GM19463 (cell line): Measurements from ENCODE around the gene KCNJ4.

Experiments
- ATAC-seq: cut with Tn5 transposase; IDR thresholded peaks from one replicate; pipeline ENCODE4 v1.9.1; 2021; ENCODE audit warnings: mild to moderate bottlenecking, moderate library complexity; ENCODE audit not compliant: unreplicated experiment

Gene KCNJ4

DNA sequence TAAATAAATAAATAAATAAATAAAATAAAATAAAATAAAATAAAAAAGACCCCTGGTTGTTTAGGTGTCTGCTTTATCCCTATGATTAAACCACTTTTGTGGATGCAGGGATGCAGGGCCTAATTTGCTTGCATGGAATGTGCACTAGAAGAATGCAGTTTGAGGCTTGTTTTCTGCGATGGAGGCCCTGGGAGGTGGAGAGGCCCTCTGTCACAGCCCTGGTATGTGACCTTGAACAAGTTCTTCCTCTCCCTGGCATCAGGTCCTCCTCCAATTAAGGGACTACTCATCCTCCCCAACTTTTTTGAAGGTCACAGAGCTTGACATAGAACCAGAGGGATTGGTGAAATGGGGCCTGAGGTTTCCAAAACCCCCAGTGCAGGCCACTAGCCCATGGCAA, 22.7 kb downstream of the KCNJ4 start:
- no peak for ATAC-seq

DNA sequence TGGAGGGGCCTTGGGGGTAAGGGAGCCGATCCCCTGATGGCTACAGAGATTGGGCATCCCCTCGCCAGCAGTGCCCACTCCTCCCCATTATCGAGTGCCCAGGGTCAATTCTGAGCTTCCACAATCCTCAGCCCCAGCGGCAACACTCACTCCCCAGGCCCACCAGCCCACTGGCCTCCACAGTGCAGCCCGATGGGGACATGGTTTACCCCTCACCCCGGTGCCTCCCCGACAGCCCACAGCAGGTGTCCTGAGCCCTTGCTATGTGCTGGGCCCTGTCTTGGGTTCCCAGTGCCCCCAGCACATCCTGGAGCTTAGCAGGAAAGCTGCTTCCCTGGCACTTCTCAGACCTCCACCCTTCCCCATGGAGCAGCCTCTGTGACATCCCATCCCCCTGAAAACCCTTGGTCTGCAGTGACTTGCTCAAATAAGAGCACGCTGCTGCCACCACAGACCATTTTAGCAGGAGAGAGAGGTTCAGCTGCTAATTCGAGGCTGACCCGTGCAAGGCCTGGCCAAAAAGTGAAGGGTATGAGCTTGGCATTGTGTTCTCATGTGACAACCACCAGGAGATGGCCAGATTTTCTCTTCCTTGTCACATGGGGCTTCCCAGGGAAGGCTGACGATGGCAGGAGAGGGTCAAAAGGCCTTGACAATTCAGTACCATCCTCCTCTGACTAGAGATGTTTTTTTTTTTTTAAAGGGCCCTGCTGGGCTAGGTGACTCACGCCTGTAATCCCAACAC, 23.6 kb downstream of the KCNJ4 start:
- ATAC-seq: no peak

DNA sequence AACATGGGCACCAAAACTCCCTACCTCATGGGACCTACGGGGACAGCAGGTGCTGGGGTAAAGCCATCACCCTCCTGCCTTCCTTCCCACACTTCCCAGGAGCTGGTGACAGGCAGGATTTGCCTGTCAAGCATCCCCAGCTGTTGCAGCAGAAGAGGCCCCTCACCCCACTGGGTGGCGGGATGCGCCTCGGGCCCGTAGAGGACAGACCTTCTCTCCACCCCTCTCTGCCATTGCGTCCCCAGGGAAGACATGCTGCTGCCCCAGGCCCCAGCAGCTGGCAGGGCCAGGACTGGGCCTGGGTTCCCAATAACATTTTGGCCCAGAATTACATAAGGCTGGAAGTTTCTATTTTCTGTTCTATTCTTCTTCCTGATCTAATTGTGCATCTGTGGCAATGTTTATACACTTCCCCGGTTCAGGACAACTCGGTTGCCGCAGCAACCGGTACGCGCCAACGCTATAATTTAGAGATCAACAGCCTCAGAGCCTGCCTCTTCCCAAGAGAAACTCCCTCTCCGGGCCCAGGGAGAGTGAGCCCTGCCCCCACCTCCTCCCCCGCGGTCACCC, 25.4 kb downstream of the KCNJ4 start:
- ATAC-seq: no peak

DNA sequence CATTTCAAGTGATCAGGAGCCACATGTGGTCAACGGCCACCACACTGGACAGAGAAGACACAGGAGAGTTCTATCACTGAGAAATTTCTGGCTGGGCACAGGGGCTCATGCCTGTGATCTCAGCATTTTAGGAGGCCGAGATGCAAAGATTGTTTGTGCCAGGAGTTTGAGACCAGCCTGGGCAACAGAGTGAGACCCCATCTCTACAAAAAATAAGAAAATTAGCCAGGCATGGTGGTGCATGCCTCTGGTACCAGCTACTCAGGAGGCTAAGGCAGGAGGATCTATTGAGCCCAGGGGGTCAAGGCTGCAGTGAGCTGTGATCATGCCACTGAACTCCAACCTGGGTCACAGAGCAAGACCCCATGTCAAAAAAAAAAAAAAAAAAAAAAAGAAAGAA, 26.3 kb downstream of the KCNJ4 start:
- no peak for ATAC-seq

DNA sequence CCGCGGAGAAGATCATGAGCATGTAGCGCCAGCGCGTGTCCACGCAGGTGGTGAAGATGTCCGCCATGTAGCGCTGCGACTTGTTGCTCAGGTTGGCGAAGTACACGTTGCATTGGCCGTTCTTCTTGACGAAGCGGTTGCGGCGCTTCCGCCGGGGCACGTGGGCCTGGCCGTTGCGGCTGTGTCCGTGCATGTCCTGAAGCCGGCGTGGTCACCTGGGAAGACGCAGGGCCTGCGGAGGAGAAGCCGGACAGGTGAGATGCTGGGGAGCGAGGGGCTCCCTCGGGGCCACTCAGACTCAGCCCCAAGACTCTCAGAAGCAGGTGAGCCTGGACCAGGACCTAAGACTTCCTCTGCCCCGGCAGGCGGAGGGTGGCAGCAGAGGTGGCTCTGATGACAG, 27.1 kb downstream of the KCNJ4 start:
- no peak for ATAC-seq

DNA sequence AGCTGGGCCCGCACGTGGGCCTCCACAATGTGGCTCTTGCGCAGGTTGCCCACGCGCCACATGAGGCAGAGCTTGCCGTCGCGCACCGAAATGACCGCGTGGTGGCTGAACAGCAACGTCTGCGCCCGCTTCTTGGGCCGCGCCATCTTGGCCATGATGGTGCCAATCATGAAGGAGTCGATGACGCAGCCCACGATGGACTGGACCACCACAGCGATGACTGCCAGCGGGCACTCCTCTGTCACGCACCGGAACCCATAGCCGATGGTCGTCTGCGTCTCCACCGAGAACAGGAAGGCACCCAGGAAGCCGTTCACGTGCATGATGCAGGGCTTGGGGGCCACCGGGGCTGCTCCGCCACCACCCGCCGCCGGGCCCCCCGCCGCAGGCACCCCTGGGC, 27.5 kb downstream of the KCNJ4 start:
- no peak for ATAC-seq

DNA sequence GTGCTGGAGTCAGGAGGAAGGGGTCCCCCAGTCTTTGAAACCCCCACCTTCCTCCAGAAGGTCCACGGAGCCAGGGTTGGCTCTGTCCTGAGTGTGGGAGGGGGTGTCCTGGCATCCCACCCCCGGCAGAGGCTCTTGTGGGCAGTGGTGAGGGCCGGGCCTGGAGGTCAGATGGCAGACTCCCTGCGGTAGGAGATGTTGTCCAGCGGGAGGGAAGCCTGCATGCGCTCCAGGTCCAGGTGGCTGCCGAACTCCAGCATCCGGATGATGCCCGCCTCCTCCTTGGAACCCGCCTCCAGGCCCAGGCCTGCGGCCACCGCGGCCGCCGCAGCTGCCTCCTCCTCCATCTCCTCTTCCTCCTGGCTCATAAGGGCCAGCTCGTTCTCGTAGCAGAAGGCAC, 28.4 kb downstream of the KCNJ4 start:
- ATAC-seq: no peak

DNA sequence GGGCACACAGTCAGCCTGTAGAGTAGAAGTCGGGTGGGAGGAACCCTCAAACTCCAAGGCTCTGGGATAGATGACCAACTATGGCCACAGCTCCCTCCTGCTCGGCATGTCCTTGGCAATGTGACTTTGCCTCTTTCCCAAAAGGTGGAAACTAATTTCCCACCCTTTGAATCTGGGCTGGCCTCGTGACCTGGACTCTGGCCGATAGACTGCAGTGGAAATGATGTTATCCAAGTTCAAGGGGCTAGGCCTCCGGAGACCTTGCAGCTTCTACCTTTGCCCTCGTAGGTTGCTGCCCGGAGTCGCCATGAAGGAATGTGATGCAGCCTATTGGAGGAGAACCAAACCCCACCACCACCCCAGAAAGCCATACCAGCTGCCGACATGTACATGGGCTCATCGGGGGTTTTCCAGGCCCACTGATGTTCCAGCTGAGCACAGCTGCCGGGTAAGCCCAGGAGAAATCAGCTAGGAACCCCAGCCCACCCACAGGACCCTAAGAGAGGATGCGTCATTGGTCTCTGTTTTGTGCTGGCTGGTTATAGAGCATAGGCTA, 30.4 kb downstream of the KCNJ4 start:
- no peak for ATAC-seq

DNA sequence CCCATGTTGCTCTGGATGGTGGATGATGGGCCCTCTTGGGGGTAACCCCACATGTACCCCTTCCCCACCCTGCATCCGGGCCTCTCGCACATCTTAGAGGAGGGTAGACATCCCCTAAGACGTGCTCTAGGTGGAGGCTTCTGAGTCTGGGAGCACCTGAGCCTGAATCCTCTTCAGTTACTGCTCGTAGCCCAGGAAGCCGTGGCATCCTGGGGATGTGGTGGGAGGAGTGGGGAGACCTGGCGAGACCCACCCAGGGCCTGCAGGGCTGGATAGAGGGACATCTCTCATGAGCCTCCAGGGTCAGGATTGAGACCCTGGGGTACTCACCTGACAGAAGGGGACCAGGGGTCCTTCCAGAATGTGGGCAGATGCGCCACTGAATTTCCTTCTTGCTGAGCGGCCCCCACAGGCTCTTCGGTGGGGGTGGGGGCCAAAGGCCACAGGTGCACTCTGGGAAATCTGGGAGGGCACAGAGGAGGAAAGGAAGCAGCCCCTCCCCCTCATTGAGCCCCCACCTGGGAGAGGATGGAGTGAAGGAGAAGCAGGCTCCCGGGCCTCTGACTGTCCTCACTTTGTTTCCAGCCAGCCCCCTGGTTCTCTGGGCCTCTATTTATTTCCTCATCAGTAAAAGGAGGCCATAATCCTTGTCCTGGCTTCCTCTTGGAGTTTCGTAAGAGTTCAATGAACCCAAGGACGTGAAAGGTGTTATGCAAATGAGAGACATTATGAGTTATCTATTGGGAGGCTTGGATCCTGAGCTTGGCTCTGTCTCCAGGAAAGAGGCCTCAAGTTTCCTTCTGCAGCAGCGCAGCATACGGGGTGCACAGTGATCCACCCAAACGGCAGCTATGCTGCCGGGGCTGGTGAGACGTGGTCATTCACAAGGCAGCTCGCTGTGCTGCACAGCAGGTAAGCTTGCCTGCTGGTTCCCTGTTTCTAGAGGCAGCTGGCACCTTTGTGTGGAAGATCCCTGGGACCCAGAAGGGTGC, 31.2 kb downstream of the KCNJ4 start:
- ATAC-seq: no peak

DNA sequence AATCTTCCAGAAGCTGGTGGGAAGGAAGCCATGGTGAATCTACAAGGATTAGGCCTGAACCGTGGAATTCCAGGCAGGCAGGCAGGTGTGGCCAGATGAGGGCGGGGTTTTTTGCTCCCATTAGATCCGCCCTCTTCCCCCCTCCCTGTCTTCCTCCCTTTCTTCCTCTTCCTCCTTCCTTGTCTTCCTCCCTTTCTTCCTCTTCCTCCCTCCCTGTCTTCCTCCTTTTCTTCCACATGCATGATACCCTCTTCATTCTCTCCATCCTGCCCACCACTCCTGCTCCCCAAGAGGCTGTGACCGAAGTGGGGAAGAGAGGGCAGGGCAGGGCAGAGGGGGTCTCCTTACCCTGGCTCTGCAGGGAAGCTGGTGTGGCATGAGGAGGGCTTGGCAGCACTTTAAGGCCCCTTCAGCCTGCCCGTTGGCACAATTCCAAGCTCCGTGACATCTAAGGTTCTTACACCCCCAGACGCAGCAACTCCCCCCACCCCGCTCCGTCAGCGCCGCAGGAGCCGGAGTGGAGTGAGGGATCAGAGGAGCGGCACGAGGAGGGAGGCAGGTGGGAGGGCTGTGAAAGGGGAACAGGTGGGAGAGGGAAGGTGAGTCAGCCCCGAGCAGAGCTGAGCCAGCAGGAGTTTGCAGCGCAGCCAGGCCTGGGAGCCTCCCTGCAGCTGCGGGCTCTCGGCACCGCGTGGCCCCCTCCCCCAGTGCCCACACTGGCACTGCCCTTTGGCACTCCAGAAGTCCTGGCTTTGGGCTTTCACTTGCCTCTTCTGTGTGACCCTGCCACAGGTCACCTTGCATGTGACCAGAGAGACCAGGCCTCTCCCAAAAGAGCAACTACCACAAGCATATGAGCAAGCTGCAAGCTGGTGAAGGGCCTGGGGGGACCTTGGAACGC, 32.1 kb downstream of the KCNJ4 start:
- ATAC-seq: no peak

DNA sequence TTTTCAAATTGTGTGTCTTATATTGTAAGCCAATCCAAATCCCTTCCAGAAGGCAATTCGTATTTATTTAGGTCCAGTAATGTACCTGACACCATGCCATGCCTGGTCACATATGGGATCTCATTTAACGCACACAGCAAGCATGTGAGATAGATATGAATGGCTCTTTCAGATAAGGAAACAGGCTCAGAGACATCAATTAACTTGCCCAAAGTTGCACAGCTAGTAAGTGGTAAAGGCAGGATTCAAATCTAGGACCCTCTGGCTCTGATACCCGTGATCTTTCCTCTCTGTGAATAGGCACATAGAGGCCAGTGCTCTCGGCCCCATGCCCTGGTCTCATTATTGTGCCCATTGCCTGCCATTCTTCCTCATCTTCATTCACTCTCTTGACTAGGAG, 34.3 kb downstream of the KCNJ4 start:
- ATAC-seq: no peak

DNA sequence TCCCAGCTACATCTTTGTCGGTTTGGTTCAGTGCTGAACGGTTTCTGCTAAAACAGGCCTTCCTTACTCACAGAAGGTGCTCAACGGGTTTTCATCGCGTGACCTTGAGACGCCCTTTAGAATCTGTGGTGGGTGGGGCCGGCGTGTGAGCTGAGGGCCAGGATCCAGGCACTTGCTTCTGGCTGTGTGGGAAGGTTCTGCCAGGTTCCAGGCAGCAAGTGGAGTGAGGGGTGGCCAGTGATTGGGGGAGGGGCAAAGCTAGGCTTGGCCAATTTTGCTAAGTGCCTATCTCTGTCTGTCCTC, 35.2 kb downstream of the KCNJ4 start:
- no peak for ATAC-seq

DNA sequence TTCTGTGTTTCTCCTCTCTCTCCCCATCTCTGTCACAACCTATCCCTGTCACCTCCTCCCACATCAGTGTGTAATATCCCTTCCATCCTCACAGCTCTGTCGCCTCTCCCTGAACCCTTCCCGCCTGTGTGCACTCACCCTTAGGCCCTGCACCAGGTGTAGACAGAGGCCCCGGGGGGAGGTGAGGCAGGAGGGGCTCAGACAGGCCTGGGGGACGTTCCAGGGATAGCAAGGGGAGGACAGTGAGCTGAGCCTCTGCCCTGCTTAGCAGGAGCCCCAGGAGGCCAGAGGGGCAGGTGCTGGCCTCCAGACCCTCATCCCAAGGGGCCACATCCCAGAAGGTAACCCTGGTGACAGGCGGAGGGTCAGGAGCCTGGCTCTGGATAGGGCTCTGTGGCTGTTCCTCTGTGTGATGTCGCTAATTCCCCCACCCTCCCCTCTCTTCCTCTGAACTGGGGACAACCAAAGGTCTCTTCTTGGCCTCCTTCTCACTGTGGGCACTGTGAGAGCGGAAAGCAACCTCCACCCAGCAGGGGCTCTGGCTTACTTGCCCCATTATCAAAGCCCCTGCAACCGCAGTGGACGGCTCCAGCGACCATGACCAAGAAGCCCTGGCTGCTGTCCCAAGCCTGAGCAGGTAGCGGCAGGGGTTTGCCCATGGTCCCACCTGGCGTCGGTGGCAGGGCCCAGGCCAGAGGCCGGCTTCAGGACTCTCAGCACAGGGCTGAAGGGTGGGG, 35.7 kb downstream of the KCNJ4 start:
- ATAC-seq: no peak

DNA sequence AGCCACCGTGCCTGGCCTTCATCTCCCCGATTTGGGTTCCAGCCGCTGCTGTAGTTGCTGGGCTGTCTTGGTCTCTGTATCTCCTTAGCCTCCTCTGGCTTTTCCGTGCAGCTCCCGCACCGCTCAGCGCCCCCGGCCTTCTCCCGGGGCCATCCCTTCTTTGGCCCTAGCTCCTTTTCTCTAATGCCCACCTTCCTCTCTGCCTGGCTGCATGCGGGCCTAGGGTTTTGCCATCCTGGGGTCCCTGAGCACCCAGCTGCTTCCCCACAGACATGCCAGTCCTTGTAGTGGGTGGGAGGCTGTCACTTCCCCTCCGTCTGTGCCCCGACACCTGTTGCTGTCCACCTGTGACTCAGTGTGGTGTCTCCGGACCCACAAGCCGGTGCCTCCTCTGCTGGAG, 36.4 kb downstream of the KCNJ4 start:
- no peak for ATAC-seq

DNA sequence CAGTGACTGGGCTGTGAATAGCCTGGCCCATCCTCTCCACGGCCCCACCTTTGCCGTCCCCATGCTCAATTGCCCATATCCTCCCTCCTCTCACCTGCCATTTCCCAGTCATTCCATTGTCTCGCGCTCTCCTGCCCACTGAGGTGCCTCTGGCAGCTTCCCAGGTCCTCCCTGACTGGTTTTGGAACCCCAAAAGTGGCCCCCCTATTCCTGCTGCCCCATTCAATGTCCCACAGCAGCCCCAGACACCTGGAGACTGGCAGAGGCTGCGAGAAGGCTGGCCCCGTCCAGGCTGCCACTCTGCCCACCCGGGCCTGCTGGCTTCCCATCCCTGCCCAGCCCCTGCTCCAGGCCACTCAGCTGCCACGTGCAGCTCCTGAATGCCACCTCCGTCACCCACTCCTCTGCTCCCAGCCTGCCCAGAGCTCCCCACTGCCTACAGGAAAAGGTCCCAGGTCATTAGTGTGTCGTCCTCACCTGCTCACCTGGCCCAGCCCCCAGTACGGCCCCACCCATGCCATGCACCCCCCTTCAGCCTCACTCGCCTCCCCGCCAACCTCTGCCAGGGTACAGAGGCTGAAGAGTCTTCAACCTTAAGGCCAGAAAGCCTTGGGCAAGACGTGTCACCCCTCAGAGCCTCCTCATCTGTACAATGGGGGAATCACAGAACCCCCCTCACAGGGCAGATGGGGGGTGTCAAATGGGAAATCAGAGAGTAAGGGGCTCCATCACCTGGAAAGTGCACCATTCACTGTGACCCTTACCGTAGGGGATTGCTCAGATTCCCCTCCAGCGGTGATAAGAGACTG, 37.5 kb downstream of the KCNJ4 start:
- ATAC-seq: no peak

DNA sequence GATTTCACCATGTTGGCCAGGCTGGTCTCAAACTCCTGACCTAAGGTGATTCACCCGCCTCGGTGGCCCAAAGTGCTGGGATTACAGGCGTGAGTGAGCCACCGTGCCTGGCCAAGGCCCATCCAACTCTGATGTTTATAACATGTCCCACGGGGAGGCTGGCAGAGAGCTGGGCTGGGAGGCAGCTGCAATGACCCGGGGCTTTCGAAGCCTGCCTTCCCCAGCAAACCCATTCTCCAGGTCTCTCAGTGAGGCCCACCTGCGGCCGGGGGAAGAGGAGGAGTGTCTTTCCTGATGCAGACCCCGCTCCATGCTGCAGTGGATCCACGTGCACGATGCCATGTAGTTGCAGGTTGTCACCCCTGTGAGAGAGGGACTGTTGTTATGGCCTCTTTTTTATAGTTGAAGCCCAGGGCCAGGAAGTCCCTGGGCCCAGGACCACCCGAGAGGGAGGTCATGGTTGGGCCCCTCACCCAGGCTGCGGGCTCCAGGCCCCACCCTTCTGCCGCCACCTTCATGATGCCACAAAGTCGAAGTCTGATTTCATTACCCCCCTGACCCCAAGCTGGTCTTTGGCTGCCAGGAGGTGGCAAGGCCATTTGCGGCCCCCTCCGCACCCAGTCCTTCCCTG, 38.3 kb downstream of the KCNJ4 start:
- ATAC-seq: no peak

DNA sequence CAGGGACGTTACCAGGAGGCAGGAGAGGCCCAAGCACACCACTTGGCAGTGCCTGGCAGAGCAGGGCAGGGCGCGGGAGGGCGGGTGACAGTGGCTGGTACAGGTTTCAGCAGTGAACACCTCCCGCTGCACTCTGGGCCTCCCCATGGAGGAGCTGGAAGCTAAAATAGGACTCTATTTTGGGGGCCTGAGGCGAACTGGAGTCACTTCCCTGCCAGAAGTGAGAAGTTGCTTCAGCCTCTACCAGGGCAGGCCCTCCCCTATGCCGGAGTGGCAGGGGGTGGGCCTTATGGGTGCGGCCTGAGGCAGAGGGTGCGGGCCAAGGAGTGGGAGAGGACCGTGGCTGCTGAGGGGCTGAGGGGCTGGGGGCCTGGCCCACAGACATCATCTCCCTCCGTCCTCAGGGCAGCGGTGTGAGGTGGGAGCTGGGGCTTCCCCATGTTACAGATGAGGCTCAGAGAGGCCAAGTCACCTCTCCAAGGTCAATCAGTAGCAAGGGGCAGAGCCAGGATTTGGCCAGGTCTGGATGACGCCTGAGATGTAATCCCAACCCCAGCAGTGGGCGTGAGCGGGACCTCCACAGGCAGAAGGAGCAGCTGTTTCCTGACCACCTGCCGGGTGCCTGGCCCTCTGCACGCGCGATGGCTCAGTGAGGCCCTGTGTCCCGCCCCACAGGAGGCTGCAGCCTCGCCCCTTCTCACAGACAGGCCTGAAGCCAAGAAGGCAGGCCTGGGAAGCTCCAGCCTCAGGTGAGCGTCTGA, 39.3 kb downstream of the KCNJ4 start:
- ATAC-seq: no peak

DNA sequence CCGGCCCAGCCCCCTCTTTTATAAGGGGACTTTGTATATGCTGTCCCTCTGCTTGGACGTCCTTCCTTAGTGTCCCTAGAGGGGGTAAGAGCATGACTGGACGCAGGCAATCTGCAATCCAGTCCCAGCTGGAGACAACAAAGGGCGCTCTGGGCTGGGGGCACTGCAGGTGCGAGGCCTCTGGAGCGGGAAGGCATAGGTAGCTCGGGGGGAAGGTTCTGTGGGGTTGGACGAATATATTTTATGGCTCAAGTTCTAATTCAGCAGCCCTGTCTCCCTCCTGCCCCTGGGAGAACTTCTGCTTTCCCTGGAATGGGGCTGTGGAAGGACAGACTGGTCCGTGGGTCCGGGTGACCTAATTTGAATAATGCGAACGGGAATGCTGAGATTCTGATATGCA, 40.0 kb downstream of the KCNJ4 start:
- ATAC-seq: no peak
